Measurements from ENCODE around the gene ATP10A.
"Not testable (repeated sequence)": the region's sequence is repeated elsewhere in the genome, so short reads cannot be mapped to it uniquely, and the experiment has no call there.

The ATP10A gene

DNA sequence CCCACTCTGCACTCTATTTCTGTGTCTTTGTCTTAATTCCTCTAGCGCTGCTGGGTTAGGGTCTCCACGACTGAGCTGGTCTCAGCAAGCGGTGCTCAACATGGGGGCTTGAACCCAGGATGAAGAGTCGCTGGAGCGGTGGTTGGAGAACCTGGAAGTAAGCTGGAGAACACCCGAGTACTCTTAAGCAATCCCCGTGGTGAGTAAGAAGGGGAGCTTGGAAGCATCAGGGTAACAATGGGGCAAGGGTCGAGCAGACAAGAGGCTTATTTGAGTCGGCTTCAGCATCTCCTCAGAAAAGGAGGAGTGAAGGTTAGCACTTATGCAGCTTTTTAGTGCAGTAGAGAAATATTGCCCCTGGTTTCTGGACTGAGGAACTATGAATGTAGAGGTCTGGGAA is 226.6 kb downstream of the ATP10A start:
- H3K36me3 ChIP-seq (ENCODE audit: insufficient read depth, low read length); H3K4me3 ChIP-seq (ENCODE audit: low read depth in 1 of 2, low read length in 2 of 2); H3K27me3 ChIP-seq (ENCODE audit: control insufficient read depth in 1 of 2, insufficient read depth in 2 of 2, low read length in 2 of 2); H3K9me3 ChIP-seq (ENCODE audit: low read length); H3K9ac ChIP-seq (ENCODE audit: low read length); H3K27ac ChIP-seq (ENCODE audit: low read depth, low read length); H3K4me1 ChIP-seq (ENCODE audit: insufficient read depth, low read length): not testable (repeated sequence)

DNA sequence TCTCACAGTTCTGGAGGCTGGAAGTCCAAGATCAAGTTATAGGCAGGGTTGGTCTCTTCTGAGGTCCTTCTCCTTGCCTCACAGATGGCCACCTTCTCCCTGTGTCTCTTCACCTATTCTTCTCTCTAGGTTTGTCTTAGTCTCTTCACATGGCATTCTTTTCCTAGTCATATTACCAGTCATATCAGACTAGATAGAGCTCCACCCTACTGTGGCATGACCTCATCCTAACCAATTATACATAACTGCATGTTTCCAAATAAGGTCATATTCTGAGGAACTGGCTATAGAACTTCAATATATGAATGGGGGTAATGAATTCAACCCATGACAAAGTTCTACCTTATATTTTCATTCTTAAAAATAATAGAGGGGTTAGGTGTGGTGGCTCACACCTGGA is 227.9 kb downstream of the ATP10A start:
- H3K9me3 ChIP-seq (ENCODE audit: low read length), result no peaks in the 10 kb centered on the region
- H3K4me1 ChIP-seq (ENCODE audit: insufficient read depth, low read length), result no peaks in the 10 kb centered on the region
- H3K27me3 ChIP-seq (ENCODE audit: control insufficient read depth in 1 of 2, insufficient read depth in 2 of 2, low read length in 2 of 2), result no peaks in the 10 kb centered on the region
- H3K4me3 ChIP-seq (ENCODE audit: low read depth in 1 of 2, low read length in 2 of 2), result no peak overlapping the region
- no peak overlapping the region for H3K27ac ChIP-seq (ENCODE audit: low read depth, low read length)
- H3K36me3 ChIP-seq (ENCODE audit: insufficient read depth, low read length), result no peaks in the 10 kb centered on the region
- no peak overlapping the region for H3K9ac ChIP-seq (ENCODE audit: low read length)

DNA sequence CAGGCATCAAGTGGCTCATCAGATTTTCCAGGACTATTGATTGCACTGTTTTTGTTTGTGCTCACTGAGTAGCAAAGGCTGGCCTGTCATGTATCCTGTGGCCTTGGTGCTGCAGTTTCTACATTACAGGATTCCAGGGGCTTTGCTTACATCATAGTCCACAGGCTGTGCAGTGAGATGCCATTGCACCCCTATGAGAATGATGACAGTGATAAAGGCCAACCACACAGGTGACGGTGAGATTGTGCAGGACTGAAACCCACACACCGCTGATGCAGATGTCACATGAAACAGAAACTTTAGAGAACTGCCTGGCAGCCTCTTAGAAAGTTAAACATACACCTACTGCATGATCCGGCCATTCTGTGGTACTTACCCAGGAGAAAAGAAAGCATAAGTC is 229.3 kb downstream of the ATP10A start:
- no peaks in the 10 kb centered on the region for H3K9me3 ChIP-seq (ENCODE audit: low read length)
- H3K9ac ChIP-seq (ENCODE audit: low read length), result no peak overlapping the region
- H3K4me3 ChIP-seq (ENCODE audit: low read depth in 1 of 2, low read length in 2 of 2), result no peak overlapping the region
- H3K27me3 ChIP-seq (ENCODE audit: control insufficient read depth in 1 of 2, insufficient read depth in 2 of 2, low read length in 2 of 2), result no peaks in the 10 kb centered on the region
- no peaks in the 10 kb centered on the region for H3K36me3 ChIP-seq (ENCODE audit: insufficient read depth, low read length)
- no peak overlapping the region for H3K27ac ChIP-seq (ENCODE audit: low read depth, low read length)
- H3K4me1 ChIP-seq (ENCODE audit: insufficient read depth, low read length), result no peaks in the 10 kb centered on the region

DNA sequence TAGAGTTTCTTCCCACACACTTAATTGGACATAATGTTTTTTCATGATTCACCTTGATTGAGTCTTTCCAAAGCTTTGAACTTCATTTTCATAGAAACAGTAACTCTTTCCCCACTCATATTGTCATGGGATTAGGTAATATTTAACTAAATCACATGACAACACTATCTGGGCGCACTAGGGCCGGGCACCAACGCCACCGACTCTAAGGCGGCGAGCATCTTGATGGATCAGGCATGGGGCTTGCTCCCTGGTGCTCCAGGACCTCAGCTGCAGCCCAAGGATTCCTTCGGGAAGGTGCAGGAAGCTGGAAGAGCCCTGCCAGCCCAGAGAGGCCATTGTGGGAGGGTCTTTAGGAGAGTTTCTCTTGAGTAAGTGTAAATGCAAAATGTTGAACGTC is 231.2 kb downstream of the ATP10A start:
- Histone ChIP-seq H3K36me3 (ENCODE audit: insufficient read depth, low read length) (no peaks in the 10 kb centered on the region), H3K4me1 (ENCODE audit: insufficient read depth, low read length) (no peaks in the 10 kb centered on the region), H3K9ac (ENCODE audit: low read length) (no peak overlapping the region), H3K9me3 (ENCODE audit: low read length) (no peaks in the 10 kb centered on the region), H3K27ac (ENCODE audit: low read depth, low read length) (no peak overlapping the region), H3K4me3 (ENCODE audit: low read depth in 1 of 2, low read length in 2 of 2) (no peak overlapping the region), H3K27me3 (ENCODE audit: control insufficient read depth in 1 of 2, insufficient read depth in 2 of 2, low read length in 2 of 2) (no peaks in the 10 kb centered on the region)

All from muscle layer of colon (tissue), 2 donors.